WTC11 (cell line): ENCODE data around the gene GOSR1. TPM values are rescaled to one million over a fixed set of nuclear protein-coding genes. Genes with fewer than 3 reads are reported as not detected.
"Not testable (repeated sequence)": the region's sequence is repeated elsewhere in the genome, so short reads cannot be mapped to it uniquely, and the experiment has no call there.

ENCODE experiments used
- ATAC-seq: fragments of 200-7000 bp; cut with Tn5 transposase; 2 replicates; pipeline ENCODE4 v1.10.0; 2021; ENCODE audit warnings: mild to moderate bottlenecking, moderate library complexity
- CTCF ChIA-PET: fragments of 300-600 bp; sonication (Branson Sonifier 250); formaldehyde crosslinking; loops from one replicate; lab custom pipeline; 2021; ENCODE audit warnings: antibody characterized with exemption; lab: Charles Lee
- POLR2A ChIA-PET: fragments of 350-600 bp; sonication (Branson Sonifier 250); formaldehyde crosslinking; loops from one replicate; lab custom pipeline; 2021; ENCODE audit warnings: antibody characterized with exemption; lab: Charles Lee
- DNase-seq: peaks from one replicate; pipeline ENCODE4 v3.0.0; 2021; ENCODE audit warnings: low spot score
- H3K27ac Mint-ChIP-seq: 2 replicates; pipeline ENCODE4 v1.8.0; 2021; ENCODE audit warnings: mixed read lengths
- H3K27me3 Mint-ChIP-seq: 2 replicates; pipeline ENCODE4 v1.8.0; 2021; ENCODE audit warnings: low read depth, mild to moderate bottlenecking, moderate library complexity, mixed read lengths
- H3K36me3 Mint-ChIP-seq: 2 replicates; pipeline ENCODE4 v1.8.0; 2021; ENCODE audit warnings: mixed read lengths
- H3K4me1 Mint-ChIP-seq: 2 replicates; pipeline ENCODE4 v1.8.0; 2022; ENCODE audit warnings: mixed read lengths
- H3K4me3 Mint-ChIP-seq: 2 replicates; pipeline ENCODE4 v1.8.0; 2021; ENCODE audit warnings: mild to moderate bottlenecking, moderate library complexity, mixed read lengths
- H3K9me3 Mint-ChIP-seq: 2 replicates; pipeline ENCODE4 v1.8.0; 2021; ENCODE audit warnings: mixed read lengths
- AFF4 ChIP-seq: sonication (generic); formaldehyde crosslinking; IDR thresholded peaks from 2 replicates; pipeline ENCODE4 v1.8.1; 2023; ENCODE audit warnings: mild to moderate bottlenecking, missing genetic modification reagents, borderline replicate concordance
- ARID4B ChIP-seq: sonication (generic); formaldehyde crosslinking; IDR thresholded peaks from 2 replicates; pipeline ENCODE4 v1.8.0; 2023; ENCODE audit warnings: missing genetic modification reagents, mild to moderate bottlenecking, borderline replicate concordance
- ATF3 ChIP-seq: sonication (generic); formaldehyde crosslinking; conservative IDR thresholded peaks from 2 replicates; pipeline ENCODE4 v1.8.1; 2022; ENCODE audit warnings: mild to moderate bottlenecking, missing genetic modification reagents
- ATF6 ChIP-seq: sonication (generic); formaldehyde crosslinking; IDR thresholded peaks from 2 replicates; pipeline ENCODE4 v1.8.1; 2023; ENCODE audit warnings: mild to moderate bottlenecking, missing genetic modification reagents
- CREB1 ChIP-seq: sonication (generic); formaldehyde crosslinking; IDR thresholded peaks from 2 replicates; pipeline ENCODE4 v1.8.0; 2023; ENCODE audit warnings: mild to moderate bottlenecking, missing genetic modification reagents
- CREM ChIP-seq: sonication (generic); formaldehyde crosslinking; IDR thresholded peaks from 2 replicates; pipeline ENCODE4 v1.8.1; 2022; ENCODE audit warnings: mild to moderate bottlenecking, missing genetic modification reagents, moderate library complexity
- FOXK1 ChIP-seq: sonication (generic); formaldehyde crosslinking; IDR thresholded peaks from 2 replicates; pipeline ENCODE4 v1.8.0; 2022; ENCODE audit warnings: mild to moderate bottlenecking, moderate library complexity, missing genetic modification reagents
- HMGA2 ChIP-seq: fragments of 250-450 bp; sonication (Bioruptor Pico); IDR thresholded peaks from 2 replicates; pipeline ENCODE4 v1.4.0; 2021; ENCODE audit warnings: mild to moderate bottlenecking, moderate library complexity
- JUN ChIP-seq: sonication (generic); formaldehyde crosslinking; IDR thresholded peaks from 2 replicates; pipeline ENCODE4 v1.8.0; 2023; ENCODE audit warnings: mild to moderate bottlenecking, missing genetic modification reagents
- KAT7 ChIP-seq: sonication (generic); formaldehyde crosslinking; IDR thresholded peaks from 2 replicates; pipeline ENCODE4 v1.8.1; 2023; ENCODE audit warnings: missing genetic modification reagents, mild to moderate bottlenecking, borderline replicate concordance
- NR1H2 ChIP-seq: sonication (generic); formaldehyde crosslinking; IDR thresholded peaks from 2 replicates; pipeline ENCODE4 v1.9.0; 2021; ENCODE audit warnings: mild to moderate bottlenecking, moderate library complexity, missing genetic modification reagents
- RORB ChIP-seq: fragments of 250-450 bp; sonication (Bioruptor Pico); IDR thresholded peaks from 2 replicates; pipeline ENCODE4 v1.9.0; 2021; ENCODE audit warnings: mild to moderate bottlenecking
- ZBTB43 ChIP-seq: sonication (generic); formaldehyde crosslinking; IDR thresholded peaks from 2 replicates; pipeline ENCODE4 v1.8.1; 2023; ENCODE audit warnings: mild to moderate bottlenecking, missing genetic modification reagents
- ZMAT4 ChIP-seq: fragments of 250-450 bp; sonication (Bioruptor Pico); IDR thresholded peaks from 2 replicates; pipeline ENCODE4 v1.9.0; 2021; ENCODE audit warnings: mild to moderate bottlenecking
- ZNF138 ChIP-seq: sonication (generic); formaldehyde crosslinking; conservative IDR thresholded peaks from 2 replicates; pipeline ENCODE4 v1.8.1; 2022; ENCODE audit warnings: mild to moderate bottlenecking, moderate library complexity, missing genetic modification reagents
- ZNF232 ChIP-seq: sonication (generic); formaldehyde crosslinking; IDR thresholded peaks from 2 replicates; pipeline ENCODE4 v1.8.0; 2022; ENCODE audit warnings: mild to moderate bottlenecking, missing genetic modification reagents
- ZNF423 ChIP-seq: fragments of 250-450 bp; sonication (Bioruptor Pico); IDR thresholded peaks from 2 replicates; pipeline ENCODE4 v2.1.2; 2022; ENCODE audit warnings: mild to moderate bottlenecking, moderate library complexity
- ZNF425 ChIP-seq: fragments of 250-450 bp; sonication (Bioruptor Pico); conservative IDR thresholded peaks from 2 replicates; pipeline ENCODE4 v1.9.0; 2021; ENCODE audit warnings: mild to moderate bottlenecking
- ZSCAN18 ChIP-seq: fragments of 250-450 bp; sonication (Bioruptor Pico); IDR thresholded peaks from 2 replicates; pipeline ENCODE4 v2.1.2; 2022; ENCODE audit warnings: mild to moderate bottlenecking, moderate library complexity
- total RNA-seq: library from RNA; stranded (reverse); gene quantifications from 3 replicates; pipeline ENCODE4 v1.2.3, GENCODE V29; 2021

The GOSR1 gene
- total RNA-seq, 1 experiment from 2014 or later: 37.4 TPM

GRCh38 chr17:30526401-30526800, 49.2 kb downstream of the GOSR1 start:
- H3K4me3 Mint-ChIP-seq: no peak overlapping the region
- no peak for ATAC-seq
- H3K9me3 Mint-ChIP-seq: peaks cover 14% of the 10 kb centered on the region
- H3K4me1 Mint-ChIP-seq: no peaks in the 10 kb centered on the region
- TF ChIP-seq CREB1 (CRISPR knock-in tag) (no peak), ATF6 (CRISPR knock-in tag) (no peak), CREM (CRISPR knock-in tag) (no peak), ARID4B (CRISPR knock-in tag) (no peak), ZBTB43 (CRISPR knock-in tag) (no peak), JUN (no peak), ZMAT4 (CRISPR knock-in tag) (no peak), FOXK1 (CRISPR knock-in tag) (no peak), NR1H2 (CRISPR knock-in tag) (no peak), ATF3 (CRISPR knock-in tag) (no peak), ZNF138 (no peak), HMGA2 (no peak), AFF4 (CRISPR knock-in tag) (no peak), ZNF425 (CRISPR knock-in tag) (no peak), ZNF232 (CRISPR knock-in tag) (no peak), ZNF423 (no peak), ZSCAN18 (no peak), RORB (no peak), KAT7 (CRISPR knock-in tag) (no peak)
- TF ChIP-seq, all 79 proteins: peak for 0
- no peak for DNase-seq
- ChIA-PET POLR2A (no interaction called here), CTCF (interaction anchor here (1.6 kb wide), 1 partner anchor 49 kb away, joined by 5 read pairs; the partner anchor contains the start of gene GOSR1)
- Mint-ChIP-seq H3K27ac (no peak overlapping the region), H3K36me3 (peaks cover 27% of the 10 kb centered on the region), H3K27me3 (no peaks in the 10 kb centered on the region)

- POLR2A ChIA-PET, CTCF ChIA-PET: not testable (repeated sequence)
These were observed 51.5 kb downstream of the GOSR1 start for GRCh38 chr17:30528701-30529100.

More at GRCh38 chr17:30528701-30529100, 51.5 kb downstream of the GOSR1 start:
- not testable (repeated sequence) for H3K9me3 Mint-ChIP-seq, H3K36me3 Mint-ChIP-seq, ATAC-seq, H3K27me3 Mint-ChIP-seq, H3K4me3 Mint-ChIP-seq, DNase-seq, H3K4me1 Mint-ChIP-seq, H3K27ac Mint-ChIP-seq
